K562 (cell line): ENCODE results near the gene XPNPEP3. TPM values are rescaled to one million over a fixed set of nuclear protein-coding genes. Genes with fewer than 3 reads are reported as not detected.

Experiments used
- CBFA2T3 ChIP-seq: fragments of 450-650 bp; IDR thresholded peaks from 2 replicates; pipeline ENCODE4 v1.6.1; 2017
- CCNT2 ChIP-seq: IDR thresholded peaks from 2 replicates; pipeline ENCODE4 v1.6.1; 2011; ENCODE audit warnings: borderline replicate concordance, low read depth, mild to moderate bottlenecking, moderate library complexity, mixed read lengths, low read length; ENCODE audit not compliant: insufficient read length; ENCODE audit errors: extremely low read depth
- CXXC5 ChIP-seq: fragments of 250-450 bp; sonication (Bioruptor Pico); IDR thresholded peaks from 2 replicates; pipeline ENCODE4 v1.8.0; 2022; ENCODE audit warnings: inconsistent platforms, mild to moderate bottlenecking, moderate library complexity
- FIP1L1 ChIP-seq: fragments of 200-400 bp; formaldehyde crosslinking; IDR thresholded peaks from 2 replicates; pipeline ENCODE4 v1.6.1; 2018; ENCODE audit warnings: mild to moderate bottlenecking, low read depth, low read length; ENCODE audit not compliant: poor library complexity, severe bottlenecking
- IFI16 ChIP-seq: fragments of 250-450 bp; sonication (Bioruptor Pico); IDR thresholded peaks from 2 replicates; pipeline ENCODE4 v2.1.2; 2022; ENCODE audit warnings: mild to moderate bottlenecking, inconsistent platforms
- NFIC ChIP-seq: fragments of 450-650 bp; IDR thresholded peaks from 2 replicates; pipeline ENCODE4 v1.6.1; 2017; ENCODE audit warnings: mild to moderate bottlenecking, inconsistent platforms
- NRF1 ChIP-seq, 2 experiments: fragments of 450-650 bp; IDR thresholded peaks in 1 of 2; conservative IDR thresholded peaks in 1 of 2; 2 replicates each; pipeline ENCODE4 v1.6.1; 2014; ENCODE audit warnings: mild to moderate bottlenecking in 2 of 2
- SMAD4 ChIP-seq: fragments of 250-450 bp; sonication (Bioruptor Pico); conservative IDR thresholded peaks from 2 replicates; pipeline ENCODE4 v1.8.0; 2021; ENCODE audit warnings: inconsistent platforms, mild to moderate bottlenecking, moderate library complexity
- SOX6 ChIP-seq: fragments of 450-650 bp; IDR thresholded peaks from 2 replicates; pipeline ENCODE4 v1.6.1; 2014; ENCODE audit warnings: mild to moderate bottlenecking
- TBL1XR1 ChIP-seq, 2 experiments: IDR thresholded peaks; 2 replicates each; pipeline ENCODE4 v1.6.1; 2012; ENCODE audit warnings: improper control_type of control experiment in 2 of 2, low read length in 2 of 2, mild to moderate bottlenecking in 1 of 2
- XRCC5 ChIP-seq: fragments of 200-400 bp; formaldehyde crosslinking; IDR thresholded peaks from 2 replicates; pipeline ENCODE4 v1.6.1; 2017; ENCODE audit warnings: low read depth, mild to moderate bottlenecking, low read length
- ZC3H11A ChIP-seq: IDR thresholded peaks from 2 replicates; pipeline ENCODE4 v1.6.1; 2012; ENCODE audit warnings: low read depth, low read length, improper control_type of control experiment
- ZNF146 ChIP-seq: IDR thresholded peaks from one replicate; pipeline ENCODE4 v1.6.1; 2018; ENCODE audit warnings: missing compliant biosample characterization; ENCODE audit not compliant: unreplicated experiment
- polyA plus RNA-seq, 8 experiments: library from polyadenylated mRNA; depleted of rRNA in 4 of 8; stranded (reverse) in 5 of 8; unstranded in 3 of 8; fragments of >200 nt; fragmentation: Nextera tagmentation in 2 of 8; fragmentation: Illumina TruSeq in 1 of 8; extraction: Ambion mirVana in 2 of 8; extraction: Trizol in 1 of 8; gene quantifications; 2 replicates each; pipeline versions ENCODE4 v1.2.1 to v1.2.3, GENCODE V29; 2011 to 2014; ENCODE audit warnings: inconsistent platforms in 1 of 8, missing spikeins in 1 of 8
- total RNA-seq, 7 experiments: library from RNA; depleted of rRNA in 6 of 7; stranded (reverse); fragments of >200 nt in 6 of 7; fragmentation: Illumina TruSeq in 2 of 7; extraction: Trizol in 2 of 7; gene quantifications; 2 replicates each; pipeline versions ENCODE4 v1.2.1 to v1.2.3, GENCODE V29; 2011 to 2021; ENCODE audit warnings: low replicate concordance in 1 of 7
- TF ChIP-seq, protein P1 (sequence below): sonication (generic); formaldehyde crosslinking; IDR thresholded peaks from 2 replicates; pipeline ENCODE4 v1.8.0; 2022; ENCODE audit warnings: missing genetic modification reagents, mild to moderate bottlenecking, borderline replicate concordance
- TF ChIP-seq, protein P2 (sequence below), 2 experiments: fragments of 450-650 bp in 1 of 2; sonication (generic) in 1 of 2; formaldehyde crosslinking in 1 of 2; IDR thresholded peaks in 1 of 2; conservative IDR thresholded peaks in 1 of 2; 2 replicates each; pipeline versions ENCODE4 v1.6.1 to v1.8.1; 2016 to 2023; ENCODE audit warnings: mild to moderate bottlenecking in 2 of 2, moderate library complexity in 2 of 2, inconsistent platforms in 1 of 2, missing genetic modification reagents in 1 of 2
- TF ChIP-seq, protein P3 (sequence below): fragments of 450-650 bp; IDR thresholded peaks from one replicate; pipeline ENCODE4 v1.6.1; 2018; ENCODE audit warnings: mild to moderate bottlenecking, moderate library complexity; ENCODE audit not compliant: partially characterized antibody
- TF ChIP-seq, protein P4 (sequence below): sonication (generic); formaldehyde crosslinking; IDR thresholded peaks from 2 replicates; pipeline ENCODE4 v1.8.0; 2023; ENCODE audit warnings: missing genetic modification reagents, mild to moderate bottlenecking, borderline replicate concordance

Gene XPNPEP3
- total and polyA plus RNA-seq, 9 of the 15 experiments (the other 6 are each of a cell fraction or from before 2014, with no cell fraction given): 9.1 to 22.6 (median 15.6) TPM

DNA sequence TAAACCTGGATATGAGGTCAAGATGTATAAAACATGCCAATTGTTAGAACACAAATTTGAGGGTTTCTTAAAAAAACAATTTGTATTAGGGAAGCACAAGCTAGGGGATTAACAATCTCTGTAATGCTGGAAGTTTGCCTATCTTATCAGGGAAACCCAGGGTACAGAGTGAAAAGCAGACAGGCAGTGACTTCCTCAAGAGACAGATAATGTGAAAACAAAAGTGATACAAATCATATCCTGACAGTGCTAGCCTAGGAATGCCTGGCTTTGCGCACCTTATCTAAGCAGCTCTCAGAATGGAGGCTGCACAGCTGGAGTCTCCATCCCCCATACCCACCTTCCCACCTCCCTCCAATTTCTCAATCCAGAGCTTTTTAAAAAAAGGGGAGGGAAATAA, 71.7 kb downstream of the XPNPEP3 start (continued):
- peak; percentile 43 for TF ChIP-seq CCNT2
- peak; percentile 79 to 80 for TF ChIP-seq NRF1 (conservative IDR thresholded peaks at IDR 0.05 in 1 of 2, IDR thresholded peaks at IDR 0.05 in 1 of 2)
- no peak for TF ChIP-seq FIP1L1
- peak; percentile 94 for TF ChIP-seq SOX6
- TF ChIP-seq SMAD4 (CRISPR knock-in tag): peak; percentile 75
- peak; percentile 86 for TF ChIP-seq CBFA2T3
- TF ChIP-seq XRCC5: no peak
- TF ChIP-seq, protein P1, sequence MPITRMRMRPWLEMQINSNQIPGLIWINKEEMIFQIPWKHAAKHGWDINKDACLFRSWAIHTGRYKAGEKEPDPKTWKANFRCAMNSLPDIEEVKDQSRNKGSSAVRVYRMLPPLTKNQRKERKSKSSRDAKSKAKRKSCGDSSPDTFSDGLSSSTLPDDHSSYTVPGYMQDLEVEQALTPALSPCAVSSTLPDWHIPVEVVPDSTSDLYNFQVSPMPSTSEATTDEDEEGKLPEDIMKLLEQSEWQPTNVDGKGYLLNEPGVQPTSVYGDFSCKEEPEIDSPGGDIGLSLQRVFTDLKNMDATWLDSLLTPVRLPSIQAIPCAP (CRISPR knock-in tag): no peak
- peak; percentile 65 for TF ChIP-seq NFIC
- TF ChIP-seq, protein P2, sequence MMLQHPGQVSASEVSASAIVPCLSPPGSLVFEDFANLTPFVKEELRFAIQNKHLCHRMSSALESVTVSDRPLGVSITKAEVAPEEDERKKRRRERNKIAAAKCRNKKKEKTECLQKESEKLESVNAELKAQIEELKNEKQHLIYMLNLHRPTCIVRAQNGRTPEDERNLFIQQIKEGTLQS (IDR thresholded peaks at IDR 0.05): no peak
- TF ChIP-seq, protein P2 (CRISPR knock-in tag; conservative IDR thresholded peaks at IDR 0.05): no peak
- TF ChIP-seq ZNF146: no peak
- peak; percentile 41; the same call in 1 of the 2 replicates for TF ChIP-seq CXXC5 (CRISPR knock-in tag)
- TF ChIP-seq IFI16 (CRISPR knock-in tag): no peak
- TF ChIP-seq ZC3H11A: no peak
- TF ChIP-seq, protein P3, sequence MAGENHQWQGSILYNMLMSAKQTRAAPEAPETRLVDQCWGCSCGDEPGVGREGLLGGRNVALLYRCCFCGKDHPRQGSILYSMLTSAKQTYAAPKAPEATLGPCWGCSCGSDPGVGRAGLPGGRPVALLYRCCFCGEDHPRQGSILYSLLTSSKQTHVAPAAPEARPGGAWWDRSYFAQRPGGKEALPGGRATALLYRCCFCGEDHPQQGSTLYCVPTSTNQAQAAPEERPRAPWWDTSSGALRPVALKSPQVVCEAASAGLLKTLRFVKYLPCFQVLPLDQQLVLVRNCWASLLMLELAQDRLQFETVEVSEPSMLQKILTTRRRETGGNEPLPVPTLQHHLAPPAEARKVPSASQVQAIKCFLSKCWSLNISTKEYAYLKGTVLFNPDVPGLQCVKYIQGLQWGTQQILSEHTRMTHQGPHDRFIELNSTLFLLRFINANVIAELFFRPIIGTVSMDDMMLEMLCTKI: no peak
- peak in 1 of 2 experiments; percentile 41; a peak in 1 of 4 replicates for TF ChIP-seq TBL1XR1 (IDR thresholded peaks at IDR 0.05; ENCODE audit: low read length in 2 of 2)
- TF ChIP-seq, protein P4, sequence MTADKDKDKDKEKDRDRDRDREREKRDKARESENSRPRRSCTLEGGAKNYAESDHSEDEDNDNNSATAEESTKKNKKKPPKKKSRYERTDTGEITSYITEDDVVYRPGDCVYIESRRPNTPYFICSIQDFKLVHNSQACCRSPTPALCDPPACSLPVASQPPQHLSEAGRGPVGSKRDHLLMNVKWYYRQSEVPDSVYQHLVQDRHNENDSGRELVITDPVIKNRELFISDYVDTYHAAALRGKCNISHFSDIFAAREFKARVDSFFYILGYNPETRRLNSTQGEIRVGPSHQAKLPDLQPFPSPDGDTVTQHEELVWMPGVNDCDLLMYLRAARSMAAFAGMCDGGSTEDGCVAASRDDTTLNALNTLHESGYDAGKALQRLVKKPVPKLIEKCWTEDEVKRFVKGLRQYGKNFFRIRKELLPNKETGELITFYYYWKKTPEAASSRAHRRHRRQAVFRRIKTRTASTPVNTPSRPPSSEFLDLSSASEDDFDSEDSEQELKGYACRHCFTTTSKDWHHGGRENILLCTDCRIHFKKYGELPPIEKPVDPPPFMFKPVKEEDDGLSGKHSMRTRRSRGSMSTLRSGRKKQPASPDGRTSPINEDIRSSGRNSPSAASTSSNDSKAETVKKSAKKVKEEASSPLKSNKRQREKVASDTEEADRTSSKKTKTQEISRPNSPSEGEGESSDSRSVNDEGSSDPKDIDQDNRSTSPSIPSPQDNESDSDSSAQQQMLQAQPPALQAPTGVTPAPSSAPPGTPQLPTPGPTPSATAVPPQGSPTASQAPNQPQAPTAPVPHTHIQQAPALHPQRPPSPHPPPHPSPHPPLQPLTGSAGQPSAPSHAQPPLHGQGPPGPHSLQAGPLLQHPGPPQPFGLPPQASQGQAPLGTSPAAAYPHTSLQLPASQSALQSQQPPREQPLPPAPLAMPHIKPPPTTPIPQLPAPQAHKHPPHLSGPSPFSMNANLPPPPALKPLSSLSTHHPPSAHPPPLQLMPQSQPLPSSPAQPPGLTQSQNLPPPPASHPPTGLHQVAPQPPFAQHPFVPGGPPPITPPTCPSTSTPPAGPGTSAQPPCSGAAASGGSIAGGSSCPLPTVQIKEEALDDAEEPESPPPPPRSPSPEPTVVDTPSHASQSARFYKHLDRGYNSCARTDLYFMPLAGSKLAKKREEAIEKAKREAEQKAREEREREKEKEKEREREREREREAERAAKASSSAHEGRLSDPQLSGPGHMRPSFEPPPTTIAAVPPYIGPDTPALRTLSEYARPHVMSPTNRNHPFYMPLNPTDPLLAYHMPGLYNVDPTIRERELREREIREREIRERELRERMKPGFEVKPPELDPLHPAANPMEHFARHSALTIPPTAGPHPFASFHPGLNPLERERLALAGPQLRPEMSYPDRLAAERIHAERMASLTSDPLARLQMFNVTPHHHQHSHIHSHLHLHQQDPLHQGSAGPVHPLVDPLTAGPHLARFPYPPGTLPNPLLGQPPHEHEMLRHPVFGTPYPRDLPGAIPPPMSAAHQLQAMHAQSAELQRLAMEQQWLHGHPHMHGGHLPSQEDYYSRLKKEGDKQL (CRISPR knock-in tag): no peak
